Endothelial cell of umbilical vein (primary cell): Measurements from ENCODE around the gene PLEKHA8. TPM values are rescaled to one million over a fixed set of nuclear protein-coding genes. Genes with fewer than 3 reads are reported as not detected.

Experiments
- BruUV-seq: library from RNA; stranded (reverse); fragments of 400-500 nt; replicated peaks from 2 replicates; lab custom pipeline; 2021; lab: Mats Ljungman, UMichigan
- CTCF ChIA-PET: fragments of 300-600, 350-600 bp; sonication (Branson Sonifier 250); formaldehyde crosslinking; loops from one replicate; lab custom pipeline; 2021; ENCODE audit warnings: antibody characterized with exemption, inconsistent platforms; lab: Charles Lee
- POLR2A ChIA-PET: fragments of 300-600, 350-600 bp; sonication (Branson Sonifier 250); formaldehyde crosslinking; loops from one replicate; lab custom pipeline; 2021; ENCODE audit warnings: antibody characterized with exemption, inconsistent platforms; lab: Charles Lee
- DNase-seq: peaks from one replicate; pipeline ENCODE4 v3.0.0-alpha.2; 2011; ENCODE audit warnings: low read depth, low spot score
- FAIRE-seq: peaks from 2 replicates; lab custom pipeline; 2011; peaks lifted over from hg19 to GRCh38; lab: Jason Lieb, UNC
- H2AFZ ChIP-seq: 2 replicates; pipeline ENCODE4 v1.6.0; 2012; ENCODE audit warnings: low read depth, low read length, control low read depth, inconsistent platforms
- H3K27ac ChIP-seq: 2 replicates; pipeline ENCODE4 v1.5.1; 2011; ENCODE audit warnings: low read depth, mild to moderate bottlenecking, control low read depth, low read length, moderate library complexity; ENCODE audit not compliant: insufficient read depth
- H3K27me3 ChIP-seq, 2 experiments: 2 replicates each; pipeline versions ENCODE4 v1.6.0 to v1.6.1; 2011; ENCODE audit warnings: low read length in 2 of 2, mixed read lengths in 1 of 2; ENCODE audit not compliant: control insufficient read depth in 2 of 2, insufficient read depth in 2 of 2
- H3K36me3 ChIP-seq, 2 experiments: 2 replicates in 1 of 2; 3 replicates in 1 of 2; pipeline ENCODE4 v1.5.1; 2011; ENCODE audit warnings: low read length in 2 of 2, mild to moderate bottlenecking in 1 of 2, moderate library complexity in 1 of 2; ENCODE audit not compliant: control insufficient read depth in 2 of 2, insufficient read depth in 2 of 2; ENCODE audit errors: extremely low read depth in 1 of 2
- H3K4me1 ChIP-seq: 3 replicates; pipeline ENCODE4 v1.5.1; 2011; ENCODE audit warnings: mild to moderate bottlenecking, low read length; ENCODE audit not compliant: control insufficient read depth, insufficient read depth; ENCODE audit errors: extremely low read depth
- H3K4me2 ChIP-seq: 2 replicates; pipeline ENCODE4 v1.6.1; 2011; ENCODE audit warnings: low read length, control low read depth, mixed read lengths; ENCODE audit not compliant: insufficient read depth
- H3K4me3 ChIP-seq, 3 experiments: fragments of 200-600 bp in 1 of 3; sonication (generic), shearing (Covaris generic) in 1 of 3; replicated peaks in 1 of 3; 2 replicates each; pipeline ENCODE4 v1.5.1; 2011 to 2016; ENCODE audit warnings: control low read depth in 3 of 3, low read length in 3 of 3, mild to moderate bottlenecking in 2 of 3, inconsistent platforms in 1 of 3, low read depth in 1 of 3, moderate library complexity in 1 of 3; ENCODE audit not compliant: insufficient read depth in 1 of 3
- H3K79me2 ChIP-seq: 2 replicates; pipeline ENCODE4 v1.6.0; 2012; ENCODE audit warnings: low read length, inconsistent platforms; ENCODE audit not compliant: control insufficient read depth, insufficient read depth
- H3K9ac ChIP-seq: replicated peaks from 2 replicates; pipeline ENCODE3; 2011; ENCODE audit warnings: low read length, control low read depth; ENCODE audit not compliant: insufficient read depth; ENCODE audit errors: extremely low read depth
- H3K9me1 ChIP-seq: replicated peaks from 3 replicates; pipeline ENCODE4 v1.6.0; 2011; ENCODE audit warnings: mild to moderate bottlenecking, low read length; ENCODE audit not compliant: control insufficient read depth, insufficient read depth; ENCODE audit errors: extremely low read depth
- H3K9me3 ChIP-seq: replicated peaks from 2 replicates; pipeline ENCODE4 v1.5.1; 2012; ENCODE audit warnings: low read length, inconsistent platforms; ENCODE audit not compliant: control insufficient read depth, insufficient read depth
- H4K20me1 ChIP-seq: replicated peaks from 2 replicates; pipeline ENCODE3; 2011; ENCODE audit warnings: mild to moderate bottlenecking, low read length; ENCODE audit not compliant: control insufficient read depth, insufficient read depth; ENCODE audit errors: extremely low read depth
- EZH2 ChIP-seq: IDR thresholded peaks from 2 replicates; pipeline ENCODE4 v1.6.1; 2012; ENCODE audit warnings: borderline replicate concordance, low read depth, mild to moderate bottlenecking, moderate library complexity, low read length, inconsistent platforms; ENCODE audit not compliant: severe bottlenecking
- FOS ChIP-seq: IDR thresholded peaks from 2 replicates; pipeline ENCODE4 v1.6.1; 2011; ENCODE audit warnings: mild to moderate bottlenecking, low read length, moderate library complexity, borderline replicate concordance; ENCODE audit not compliant: insufficient read depth
- JUN ChIP-seq: IDR thresholded peaks from 2 replicates; pipeline ENCODE4 v1.6.1; 2011; ENCODE audit warnings: borderline replicate concordance, low read depth; ENCODE audit not compliant: insufficient read length, insufficient read depth
- MYC ChIP-seq: IDR thresholded peaks from one replicate; pipeline ENCODE4 v1.6.1; 2011; ENCODE audit warnings: mild to moderate bottlenecking, low read depth, low read length
- dilution Hi-C: fragments of 300-500 bp; cut with MboI; formaldehyde crosslinking; loops from one replicate; pipeline ENCODE4 v1.15.0; 2019; ENCODE audit warnings: low sequenced_read_pairs; ENCODE audit not compliant: extremely low pct_ligation_motif_present
- intact Hi-C: fragments of 100-400 bp; cut with micrococcal nuclease; formaldehyde crosslinking; loops from one replicate; pipeline ENCODE4 v1.10.0; 2022
- polyA plus RNA-seq, 4 experiments: library from polyadenylated mRNA; depleted of rRNA in 3 of 4; stranded (reverse) in 3 of 4; unstranded in 1 of 4; fragments of >200 nt; gene quantifications; 2 replicates each; pipeline versions ENCODE4 v1.2.1 to v1.2.3, GENCODE V29; 2011 to 2012; ENCODE audit warnings: missing spikeins in 1 of 4
- total RNA-seq: library from RNA; stranded (reverse); gene quantifications from 2 replicates; pipeline ENCODE4 v1.2.3, GENCODE V29; 2021
- TF ChIP-seq, protein P1 (sequence below), 2 donors: IDR thresholded peaks; 1 replicate in 1 of 2; 2 replicates in 1 of 2; pipeline ENCODE4 v1.5.1; 2011; ENCODE audit warnings: low read length in 2 of 2, mild to moderate bottlenecking in 2 of 2, moderate library complexity in 2 of 2, control low read depth in 1 of 2, inconsistent platforms in 1 of 2, low read depth in 1 of 2; ENCODE audit not compliant: insufficient read depth in 1 of 2; ENCODE audit errors: extremely low read depth in 1 of 2

Gene PLEKHA8
- total and polyA plus RNA-seq, 2 donors (not counting 3 experiments of a cell fraction or from before 2014, with no cell fraction given), result 4.5 to 19.8 TPM

DNA sequence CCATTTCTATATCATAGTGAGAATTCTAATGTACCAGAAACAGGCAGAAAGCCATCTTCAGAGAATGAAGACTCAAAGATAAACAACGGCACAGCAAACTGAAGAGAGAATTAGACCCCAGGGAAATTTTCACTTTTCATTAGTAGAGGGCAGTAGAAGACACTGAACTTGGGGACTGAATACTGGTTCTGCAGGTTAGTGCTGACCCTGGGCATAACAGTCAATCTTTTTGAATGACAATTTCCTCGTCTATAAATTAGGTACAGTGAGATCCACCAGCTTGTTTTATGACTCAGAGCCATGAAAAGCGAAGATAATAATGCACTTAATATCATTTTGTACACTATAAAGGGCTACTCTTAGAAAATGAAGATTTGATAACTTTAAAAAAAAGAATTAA, 15.5 kb upstream of the PLEKHA8 start:
- CTCF ChIA-PET, result no interaction called here
- FAIRE-seq, result no peak

DNA sequence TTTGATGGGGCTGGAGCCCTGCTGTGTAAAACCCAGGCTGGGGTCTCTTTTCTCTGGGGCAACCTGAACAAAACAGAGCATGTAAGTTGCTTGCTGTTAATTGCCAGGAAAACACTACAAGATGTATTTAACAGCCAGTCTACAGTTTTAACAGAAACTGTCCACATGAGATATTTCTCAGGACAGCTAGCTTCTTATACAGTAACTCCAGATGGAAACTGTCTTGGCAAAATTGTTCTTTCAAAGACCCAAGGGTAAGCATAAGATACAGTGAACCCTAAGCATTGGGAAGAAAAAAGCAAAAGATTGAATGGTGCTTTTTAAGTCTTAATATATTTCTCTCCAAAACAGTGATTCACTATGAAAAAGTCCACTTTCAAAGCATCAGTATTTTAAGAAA, 9.8 kb upstream of the PLEKHA8 start:
- peaks cover 5% of the 10 kb centered on the region for H3K79me2 ChIP-seq
- FAIRE-seq (no peak), DNase-seq (no peak)
- H3K4me3 ChIP-seq, result no peak overlapping the region
- CTCF ChIA-PET, result no interaction called here
- no peaks in the 10 kb centered on the region for H3K9me3 ChIP-seq
- H3K27ac ChIP-seq, result no peak overlapping the region
- dilution Hi-C loops, result no loop called here
- peaks cover 2 to 3% of the 10 kb centered on the region in 2 experiments for H3K36me3 ChIP-seq
- no peaks in the 10 kb centered on the region for H3K27me3 ChIP-seq
- no peak overlapping the region for H3K9ac ChIP-seq
- H3K9me1 ChIP-seq, result no peaks in the 10 kb centered on the region
- intact Hi-C loops, result no loop called here
- H2AFZ ChIP-seq, result no peak overlapping the region
- H4K20me1 ChIP-seq, result no peaks in the 10 kb centered on the region
- H3K4me1 ChIP-seq, result peaks cover 18% of the 10 kb centered on the region
- POLR2A ChIA-PET, result no interaction called here
- no peak for TF ChIP-seq MYC
- no peak for TF ChIP-seq JUN
- TF ChIP-seq, protein P1, sequence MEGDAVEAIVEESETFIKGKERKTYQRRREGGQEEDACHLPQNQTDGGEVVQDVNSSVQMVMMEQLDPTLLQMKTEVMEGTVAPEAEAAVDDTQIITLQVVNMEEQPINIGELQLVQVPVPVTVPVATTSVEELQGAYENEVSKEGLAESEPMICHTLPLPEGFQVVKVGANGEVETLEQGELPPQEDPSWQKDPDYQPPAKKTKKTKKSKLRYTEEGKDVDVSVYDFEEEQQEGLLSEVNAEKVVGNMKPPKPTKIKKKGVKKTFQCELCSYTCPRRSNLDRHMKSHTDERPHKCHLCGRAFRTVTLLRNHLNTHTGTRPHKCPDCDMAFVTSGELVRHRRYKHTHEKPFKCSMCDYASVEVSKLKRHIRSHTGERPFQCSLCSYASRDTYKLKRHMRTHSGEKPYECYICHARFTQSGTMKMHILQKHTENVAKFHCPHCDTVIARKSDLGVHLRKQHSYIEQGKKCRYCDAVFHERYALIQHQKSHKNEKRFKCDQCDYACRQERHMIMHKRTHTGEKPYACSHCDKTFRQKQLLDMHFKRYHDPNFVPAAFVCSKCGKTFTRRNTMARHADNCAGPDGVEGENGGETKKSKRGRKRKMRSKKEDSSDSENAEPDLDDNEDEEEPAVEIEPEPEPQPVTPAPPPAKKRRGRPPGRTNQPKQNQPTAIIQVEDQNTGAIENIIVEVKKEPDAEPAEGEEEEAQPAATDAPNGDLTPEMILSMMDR (IDR thresholded peaks at IDR 0.05; ENCODE audit: extremely low read depth in 1 of 2, insufficient read depth in 1 of 2, low read depth in 1 of 2, low read length in 2 of 2), result no peak
- TF ChIP-seq EZH2, result no peak
- TF ChIP-seq FOS, result no peak
- BruUV-seq, result no TSS peak
- no peak overlapping the region for H3K4me2 ChIP-seq

More for the DNA sequence above, 15.5 kb upstream of the PLEKHA8 start:
- TF ChIP-seq FOS (no peak), JUN (no peak), EZH2 (no peak), MYC (no peak)
- H3K9me1 ChIP-seq, result no peaks in the 10 kb centered on the region
- peaks cover 2 to 3% of the 10 kb centered on the region in 2 experiments for H3K36me3 ChIP-seq
- POLR2A ChIA-PET, result no interaction called here
- no peak for DNase-seq
- H3K9me3 ChIP-seq, result no peaks in the 10 kb centered on the region
- H3K27ac ChIP-seq, result no peak overlapping the region
- no peaks in the 10 kb centered on the region for H3K4me1 ChIP-seq
- intact Hi-C loops, result no loop called here
- dilution Hi-C loops, result no loop called here
- H3K4me2 ChIP-seq, result no peak overlapping the region
- no peak overlapping the region for H3K9ac ChIP-seq
- H2AFZ ChIP-seq, result no peak overlapping the region
- H3K79me2 ChIP-seq, result no peaks in the 10 kb centered on the region
- no TSS peak for BruUV-seq
- no peaks in the 10 kb centered on the region for H3K27me3 ChIP-seq
- no peak overlapping the region for H3K4me3 ChIP-seq
- H4K20me1 ChIP-seq, result no peaks in the 10 kb centered on the region
